NCI-H1694 treated with DMSO at 0.1 percent for 48 hours (cell line): Measurements from ENCODE around the gene NDUFAF2.
"Not testable (repeated sequence)": the region's sequence is repeated elsewhere in the genome, so short reads cannot be mapped to it uniquely, and the experiment has no call there.

ENCODE experiments used
- DNase-seq: peaks from one replicate; lab custom pipeline; 2025; lab: John Stamatoyannopoulos, UW

NDUFAF2 gene

GRCh38 chr5:60993425-60993824 is 48.4 kb downstream of the NDUFAF2 start:
- no peak for DNase-seq

GRCh38 chr5:60993875-60994571 is 49.0 kb downstream of the NDUFAF2 start:
- no peak for DNase-seq

- no peak for DNase-seq
Observed at GRCh38 chr5:60996368-60996767, 51.4 kb downstream of the NDUFAF2 start.

- DNase-seq, result no peak
Observed at GRCh38 chr5:60997721-60998120, 52.7 kb downstream of the NDUFAF2 start.

GRCh38 chr5:61000887-61001286 is 55.9 kb downstream of the NDUFAF2 start:
- DNase-seq, result no peak

- DNase-seq, result no peak
Observed at GRCh38 chr5:61001647-61002046, 56.6 kb downstream of the NDUFAF2 start.

- no peak for DNase-seq
Observed at GRCh38 chr5:61002611-61003355, 57.8 kb downstream of the NDUFAF2 start.

GRCh38 chr5:61004448-61004847 is 59.4 kb downstream of the NDUFAF2 start:
- DNase-seq, result no peak

GRCh38 chr5:61009907-61010306 is 64.9 kb downstream of the NDUFAF2 start:
- DNase-seq, result no peak

GRCh38 chr5:61010467-61011454 is 65.8 kb downstream of the NDUFAF2 start:
- DNase-seq, result no peak

GRCh38 chr5:61018062-61018461 is 73.1 kb downstream of the NDUFAF2 start:
- DNase-seq, result no peak

GRCh38 chr5:61019642-61020041 is 74.6 kb downstream of the NDUFAF2 start:
- no peak for DNase-seq

- DNase-seq, result no peak
Observed at GRCh38 chr5:61020415-61020814, 75.4 kb downstream of the NDUFAF2 start.

- DNase-seq, result no peak
Observed at GRCh38 chr5:61023131-61023530, 78.1 kb downstream of the NDUFAF2 start.

- no peak for DNase-seq
Observed at GRCh38 chr5:61026004-61026403, 81.0 kb downstream of the NDUFAF2 start.

- DNase-seq, result no peak
Observed at GRCh38 chr5:61028382-61028781, 83.4 kb downstream of the NDUFAF2 start.

- DNase-seq, result no peak
Observed at GRCh38 chr5:61029456-61030162, 84.6 kb downstream of the NDUFAF2 start.

- no peak for DNase-seq
Observed at GRCh38 chr5:61030163-61030482, 85.1 kb downstream of the NDUFAF2 start.

- DNase-seq, result not testable (repeated sequence)
Observed at GRCh38 chr5:61031301-61031700, 86.3 kb downstream of the NDUFAF2 start.

- no peak for DNase-seq
Observed at GRCh38 chr5:61044545-61044944, 99.5 kb downstream of the NDUFAF2 start.

GRCh38 chr5:61047346-61047745 is 102.3 kb downstream of the NDUFAF2 start:
- no peak for DNase-seq

GRCh38 chr5:61048534-61048933 is 103.5 kb downstream of the NDUFAF2 start:
- no peak for DNase-seq
